Measurements from ENCODE around the gene TRH. TPM values are rescaled to one million over a fixed set of nuclear protein-coding genes. Genes with fewer than 3 reads are reported as not detected.

Gene TRH
- total and polyA plus RNA-seq, 2 donors (not counting 3 experiments of a cell fraction or from before 2014, with no cell fraction given) = not detected

DNA sequence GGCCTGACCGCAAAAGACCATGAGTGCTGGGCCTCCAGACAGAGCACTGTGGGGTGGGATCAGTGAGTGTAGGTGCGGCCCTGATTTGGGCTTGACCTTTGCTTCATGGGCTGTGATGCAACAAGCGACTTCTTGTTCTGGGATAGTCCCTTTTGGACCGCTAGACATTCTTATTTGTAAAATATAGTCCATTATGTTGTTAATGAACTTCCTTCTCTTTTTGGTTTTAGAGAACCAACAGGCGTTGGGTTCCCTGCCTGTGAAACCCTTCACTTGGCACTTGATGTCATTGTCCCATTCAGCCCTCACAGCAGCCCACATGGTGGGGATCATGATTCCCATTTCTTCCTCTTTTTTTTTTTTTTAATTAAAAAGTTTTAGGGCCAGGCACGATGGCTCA is 15.8 kb upstream of the TRH start:
- H2AFZ ChIP-seq (ENCODE audit: low read depth, low read length) = no peak overlapping the region
- H3K27me3 ChIP-seq (ENCODE audit: control insufficient read depth in 2 of 2, insufficient read depth in 2 of 2, low read length in 2 of 2) = peaks cover 6% of the 10 kb centered on the region in 2 experiments
- no peaks in the 10 kb centered on the region for H4K20me1 ChIP-seq (replicated peaks; ENCODE audit: control insufficient read depth, extremely low read depth, insufficient read depth, low read length)
- H3K9me1 ChIP-seq (replicated peaks; ENCODE audit: control insufficient read depth, extremely low read depth, insufficient read depth, low read length) = no peaks in the 10 kb centered on the region
- no peaks in the 10 kb centered on the region for H3K4me1 ChIP-seq (ENCODE audit: control insufficient read depth, extremely low read depth, insufficient read depth, low read length)
- H3K4me3 ChIP-seq (replicated peaks in 1 of 3; ENCODE audit: insufficient read depth in 1 of 3, low read depth in 1 of 3, low read length in 3 of 3) = no peak overlapping the region
- no TSS peak for BruUV-seq (replicated peaks)
- no peak overlapping the region for H3K4me2 ChIP-seq (ENCODE audit: insufficient read depth, low read length)
- ChIA-PET POLR2A (no interaction called here), CTCF (no interaction called here)
- dilution Hi-C loops (cut with MboI; ENCODE audit: extremely low pct_ligation_motif_present, low sequenced_read_pairs) = no loop called here
- no peak overlapping the region for H3K27ac ChIP-seq (ENCODE audit: insufficient read depth, low read depth, low read length)
- H3K9me3 ChIP-seq (replicated peaks; ENCODE audit: control insufficient read depth, insufficient read depth, low read length) = no peaks in the 10 kb centered on the region
- intact Hi-C loops (cut with micrococcal nuclease) = no loop called here
- FAIRE-seq (no peak), DNase-seq (ENCODE audit: low read depth, low spot score) (no peak)
- no peak for TF ChIP-seq POLR2AphosphoS5 (IDR thresholded peaks at IDR 0.05; ENCODE audit: insufficient read depth, low read depth, low read length)
- TF ChIP-seq, protein P1, sequence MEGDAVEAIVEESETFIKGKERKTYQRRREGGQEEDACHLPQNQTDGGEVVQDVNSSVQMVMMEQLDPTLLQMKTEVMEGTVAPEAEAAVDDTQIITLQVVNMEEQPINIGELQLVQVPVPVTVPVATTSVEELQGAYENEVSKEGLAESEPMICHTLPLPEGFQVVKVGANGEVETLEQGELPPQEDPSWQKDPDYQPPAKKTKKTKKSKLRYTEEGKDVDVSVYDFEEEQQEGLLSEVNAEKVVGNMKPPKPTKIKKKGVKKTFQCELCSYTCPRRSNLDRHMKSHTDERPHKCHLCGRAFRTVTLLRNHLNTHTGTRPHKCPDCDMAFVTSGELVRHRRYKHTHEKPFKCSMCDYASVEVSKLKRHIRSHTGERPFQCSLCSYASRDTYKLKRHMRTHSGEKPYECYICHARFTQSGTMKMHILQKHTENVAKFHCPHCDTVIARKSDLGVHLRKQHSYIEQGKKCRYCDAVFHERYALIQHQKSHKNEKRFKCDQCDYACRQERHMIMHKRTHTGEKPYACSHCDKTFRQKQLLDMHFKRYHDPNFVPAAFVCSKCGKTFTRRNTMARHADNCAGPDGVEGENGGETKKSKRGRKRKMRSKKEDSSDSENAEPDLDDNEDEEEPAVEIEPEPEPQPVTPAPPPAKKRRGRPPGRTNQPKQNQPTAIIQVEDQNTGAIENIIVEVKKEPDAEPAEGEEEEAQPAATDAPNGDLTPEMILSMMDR (IDR thresholded peaks at IDR 0.05; ENCODE audit: extremely low read depth in 1 of 2, insufficient read depth in 1 of 2, low read depth in 1 of 2, low read length in 2 of 2) = no peak
- no peak for TF ChIP-seq POLR2A (IDR thresholded peaks at IDR 0.05; ENCODE audit: low read depth, low read length)
- no peak for TF ChIP-seq MYC (IDR thresholded peaks at IDR 0.05; ENCODE audit: low read depth, low read length)
- TF ChIP-seq GATA2 (IDR thresholded peaks at IDR 0.05; ENCODE audit: insufficient read depth, insufficient read length, low read depth, low read length) = no peak
- no peak for TF ChIP-seq FOS (IDR thresholded peaks at IDR 0.05; ENCODE audit: borderline replicate concordance, insufficient read depth, low read length)
- no peak for TF ChIP-seq JUN (IDR thresholded peaks at IDR 0.05; ENCODE audit: borderline replicate concordance, insufficient read depth, insufficient read length, low read depth)
- TF ChIP-seq, protein P2, sequence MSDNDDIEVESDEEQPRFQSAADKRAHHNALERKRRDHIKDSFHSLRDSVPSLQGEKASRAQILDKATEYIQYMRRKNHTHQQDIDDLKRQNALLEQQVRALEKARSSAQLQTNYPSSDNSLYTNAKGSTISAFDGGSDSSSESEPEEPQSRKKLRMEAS (IDR thresholded peaks at IDR 0.05; ENCODE audit: insufficient read depth, insufficient read length) = no peak
- no peak for TF ChIP-seq EZH2 (IDR thresholded peaks at IDR 0.05; ENCODE audit: borderline replicate concordance, low read depth, low read length, severe bottlenecking)
- H3K9ac ChIP-seq (replicated peaks; ENCODE audit: extremely low read depth, insufficient read depth, low read length) = no peak overlapping the region
- H3K79me2 ChIP-seq (ENCODE audit: control insufficient read depth, insufficient read depth, low read length) = no peaks in the 10 kb centered on the region
- H3K36me3 ChIP-seq (ENCODE audit: control insufficient read depth in 2 of 2, extremely low read depth in 1 of 2, insufficient read depth in 2 of 2, low read length in 2 of 2) = no peaks in the 10 kb centered on the region

Data from endothelial cell of umbilical vein (primary cell).